Karpas-422 (cell line): ENCODE results near the gene STK24. TPM values are rescaled to one million over a fixed set of nuclear protein-coding genes. Genes with fewer than 3 reads are reported as not detected.

Experiments used
- DNase-seq: peaks from one replicate; pipeline ENCODE4 v3.0.0-alpha.2; 2015
- H2AFZ ChIP-seq: fragments of 200-600 bp; sonication (generic); 2 replicates; pipeline ENCODE4 v1.6.1; 2014; ENCODE audit warnings: antibody characterized with exemption, low read length, mixed read lengths
- H3K27ac ChIP-seq: fragments of 200-600 bp; sonication (generic); 2 replicates; pipeline ENCODE4 v1.5.1; 2014; ENCODE audit warnings: mild to moderate bottlenecking, low read length, moderate library complexity
- H3K27me3 ChIP-seq: fragments of 200-600 bp; sonication (generic); 2 replicates; pipeline ENCODE4 v1.6.1; 2014; ENCODE audit warnings: low read length, mixed read lengths
- H3K36me3 ChIP-seq: fragments of 200-600 bp; sonication (generic); 2 replicates; pipeline ENCODE4 v1.6.1; 2014; ENCODE audit warnings: low read length, mixed read lengths; ENCODE audit not compliant: insufficient read depth
- H3K4me1 ChIP-seq: fragments of 200-600 bp; sonication (generic); 2 replicates; pipeline ENCODE4 v1.6.1; 2014; ENCODE audit warnings: mild to moderate bottlenecking, low read length, mixed read lengths
- H3K4me2 ChIP-seq: fragments of 200-600 bp; sonication (generic); 2 replicates; pipeline ENCODE4 v1.6.1; 2014; ENCODE audit warnings: low read length, low read depth, mild to moderate bottlenecking; ENCODE audit not compliant: poor library complexity, severe bottlenecking
- H3K4me3 ChIP-seq: fragments of 200-600 bp; sonication (generic); 2 replicates; pipeline ENCODE4 v1.5.1; 2014; ENCODE audit warnings: mild to moderate bottlenecking, antibody characterized with exemption, low read length, mixed read lengths
- H3K79me2 ChIP-seq: fragments of 200-600 bp; sonication (generic); 2 replicates; pipeline ENCODE4 v1.6.1; 2014; ENCODE audit warnings: mild to moderate bottlenecking, low read length, mixed read lengths
- H3K9ac ChIP-seq: fragments of 200-600 bp; sonication (generic); 2 replicates; pipeline ENCODE4 v1.6.0; 2014; ENCODE audit warnings: low read length
- H3K9me2 ChIP-seq: fragments of 200-600 bp; sonication (generic), shearing (Covaris generic); replicated peaks from 2 replicates; pipeline ENCODE4 v1.6.0; 2014; ENCODE audit warnings: mild to moderate bottlenecking, low read length, moderate library complexity; ENCODE audit not compliant: insufficient read depth
- H3K9me3 ChIP-seq: fragments of 300-700, 200-600 bp; sonication (generic); 2 replicates; pipeline ENCODE4 v1.6.1; 2014; ENCODE audit warnings: low read length, mixed read lengths
- H4K20me1 ChIP-seq: fragments of 200-600 bp; sonication (generic); 2 replicates; pipeline ENCODE4 v1.6.1; 2014; ENCODE audit warnings: mild to moderate bottlenecking, antibody characterized with exemption, low read length, low read depth; ENCODE audit not compliant: insufficient read depth
- total RNA-seq: library from RNA; depleted of rRNA; stranded (reverse); fragments of >200 nt; shearing (Covaris generic); gene quantifications from 2 replicates; pipeline ENCODE4 v1.2.3, GENCODE V29; 2014; ENCODE audit warnings: low replicate concordance

Gene STK24
- total RNA-seq, 1 experiment from 2014 or later = 107 TPM

- Histone ChIP-seq H3K9me2 (no peaks in the 10 kb centered on the region), H3K4me1 (peaks cover 1% of the 10 kb centered on the region), H3K4me3 (no peak overlapping the region), H3K9me3 (no peaks in the 10 kb centered on the region), H3K4me2 (no peak overlapping the region), H4K20me1 (peaks cover 28% of the 10 kb centered on the region), H2AFZ (no peak overlapping the region), H3K9ac (no peak overlapping the region), H3K27me3 (no peaks in the 10 kb centered on the region), H3K36me3 (no peaks in the 10 kb centered on the region), H3K27ac (no peak overlapping the region), H3K79me2 (peaks cover 95% of the 10 kb centered on the region)
- DNase-seq = no peak
Observed at GRCh38 chr13:98496479-98496791, 80.5 kb downstream of the STK24 start.

GRCh38 chr13:98495627-98496478 is 81.1 kb downstream of the STK24 start:
- Histone ChIP-seq H3K27ac (no peak overlapping the region), H2AFZ (no peak overlapping the region), H4K20me1 (peaks cover 32% of the 10 kb centered on the region), H3K9ac (no peak overlapping the region), H3K36me3 (no peaks in the 10 kb centered on the region), H3K4me3 (no peak overlapping the region), H3K4me2 (no peak overlapping the region), H3K4me1 (peaks cover 6% of the 10 kb centered on the region), H3K27me3 (no peaks in the 10 kb centered on the region), H3K79me2 (peaks cover 95% of the 10 kb centered on the region), H3K9me3 (no peaks in the 10 kb centered on the region), H3K9me2 (no peaks in the 10 kb centered on the region)
- DNase-seq = no peak

DNA sequence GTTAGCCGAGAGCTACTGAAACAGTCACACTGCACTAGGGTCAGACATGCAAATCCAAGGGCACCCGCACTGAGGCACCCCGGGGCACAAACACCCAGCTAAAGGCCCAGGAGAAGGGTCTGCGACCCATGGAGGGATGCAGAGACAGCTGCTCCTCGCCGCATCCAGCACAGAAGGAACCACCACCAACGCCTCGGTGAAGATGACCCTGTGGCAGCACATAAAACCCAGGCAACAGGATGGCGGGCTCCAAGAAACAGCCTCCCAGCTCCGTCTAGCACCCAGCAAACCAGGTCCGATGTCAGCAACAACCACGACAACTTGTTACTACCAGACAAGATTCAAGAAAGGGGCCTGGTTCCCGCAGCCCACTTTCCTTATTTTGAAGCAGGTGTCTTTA is 82.1 kb downstream of the STK24 start:
- no peak overlapping the region for H3K4me3 ChIP-seq
- peaks cover 95% of the 10 kb centered on the region for H3K79me2 ChIP-seq
- no peaks in the 10 kb centered on the region for H3K9me2 ChIP-seq
- peaks cover 17% of the 10 kb centered on the region for H3K4me1 ChIP-seq
- H3K36me3 ChIP-seq = no peaks in the 10 kb centered on the region
- H3K9me3 ChIP-seq = no peaks in the 10 kb centered on the region
- no peak overlapping the region for H3K27ac ChIP-seq
- no peak for DNase-seq
- H3K4me2 ChIP-seq = no peak overlapping the region
- no peak overlapping the region for H2AFZ ChIP-seq
- peaks cover 38% of the 10 kb centered on the region for H4K20me1 ChIP-seq
- H3K9ac ChIP-seq = no peak overlapping the region
- no peaks in the 10 kb centered on the region for H3K27me3 ChIP-seq

GRCh38 chr13:98493042-98493712 is 83.7 kb downstream of the STK24 start:
- Histone ChIP-seq H3K4me1 (peaks cover 33% of the 10 kb centered on the region), H2AFZ (no peak overlapping the region), H3K4me2 (no peak overlapping the region), H3K79me2 (peaks cover 95% of the 10 kb centered on the region), H3K27me3 (no peaks in the 10 kb centered on the region), H3K4me3 (no peak overlapping the region), H3K9ac (no peak overlapping the region), H3K9me3 (no peaks in the 10 kb centered on the region), H3K36me3 (no peaks in the 10 kb centered on the region), H4K20me1 (peaks cover 54% of the 10 kb centered on the region), H3K9me2 (no peaks in the 10 kb centered on the region), H3K27ac (no peak overlapping the region)
- no peak for DNase-seq

GRCh38 chr13:98492335-98493041 is 84.4 kb downstream of the STK24 start:
- H4K20me1 ChIP-seq = peaks cover 61% of the 10 kb centered on the region
- H3K27me3 ChIP-seq = no peaks in the 10 kb centered on the region

GRCh38 chr13:98490866-98491265 is 86.0 kb downstream of the STK24 start:
- H3K4me1 ChIP-seq = peaks cover 46% of the 10 kb centered on the region
- DNase-seq = no peak
- no peak overlapping the region for H3K27ac ChIP-seq
- H3K4me2 ChIP-seq = no peak overlapping the region
- H3K9me2 ChIP-seq = no peaks in the 10 kb centered on the region
- H3K36me3 ChIP-seq = no peaks in the 10 kb centered on the region
- no peaks in the 10 kb centered on the region for H3K9me3 ChIP-seq
- H3K9ac ChIP-seq = no peak overlapping the region
- no peaks in the 10 kb centered on the region for H3K27me3 ChIP-seq
- H2AFZ ChIP-seq = no peak overlapping the region
- H3K4me3 ChIP-seq = no peak overlapping the region
- H3K79me2 ChIP-seq = peaks cover 95% of the 10 kb centered on the region
- peaks cover 72% of the 10 kb centered on the region for H4K20me1 ChIP-seq

More at GRCh38 chr13:98492335-98493041, 84.4 kb downstream of the STK24 start:
- Histone ChIP-seq H2AFZ (no peak overlapping the region), H3K4me1 (peaks cover 40% of the 10 kb centered on the region), H3K4me2 (no peak overlapping the region), H3K36me3 (no peaks in the 10 kb centered on the region), H3K4me3 (no peak overlapping the region), H3K79me2 (peaks cover 95% of the 10 kb centered on the region), H3K9ac (no peak overlapping the region), H3K9me2 (no peaks in the 10 kb centered on the region), H3K9me3 (no peaks in the 10 kb centered on the region), H3K27ac (no peak overlapping the region)
- no peak for DNase-seq

DNA sequence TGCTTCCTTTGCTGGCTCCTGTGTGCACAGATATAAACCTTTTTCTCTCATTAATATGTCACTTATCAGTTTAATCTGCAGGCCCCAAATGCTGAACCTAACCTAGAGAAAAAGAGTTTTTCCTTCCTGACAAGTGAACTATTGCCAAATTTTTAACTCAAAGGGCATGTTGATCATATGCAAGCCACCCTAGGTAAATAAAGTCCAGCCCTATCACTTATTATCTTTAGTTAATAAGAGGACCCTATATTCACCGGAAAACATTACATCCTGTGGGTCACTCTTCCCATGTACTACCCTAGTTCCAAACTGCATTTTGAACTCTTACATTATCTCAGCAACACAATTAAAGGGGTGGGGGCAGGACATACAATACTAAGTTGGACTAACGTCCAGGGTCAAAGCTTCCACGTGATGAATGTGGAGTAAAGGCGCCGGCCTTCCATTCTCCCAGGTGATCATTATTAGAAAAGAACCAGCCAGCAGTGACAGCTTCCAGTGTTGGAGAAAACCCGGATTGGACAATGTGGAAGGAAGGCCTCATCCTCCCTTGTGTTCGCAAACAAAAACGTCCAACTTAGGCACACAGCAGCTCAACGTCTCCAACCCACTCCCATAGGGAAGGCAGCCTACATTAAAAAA is 86.6 kb downstream of the STK24 start:
- Histone ChIP-seq H2AFZ (no peak overlapping the region), H3K27ac (no peak overlapping the region), H3K9me3 (no peaks in the 10 kb centered on the region), H3K9ac (no peak overlapping the region), H3K4me2 (no peak overlapping the region), H3K36me3 (no peaks in the 10 kb centered on the region), H3K79me2 (peaks cover 95% of the 10 kb centered on the region), H3K4me3 (no peak overlapping the region), H3K4me1 (peaks cover 46% of the 10 kb centered on the region), H3K27me3 (no peaks in the 10 kb centered on the region), H4K20me1 (peaks cover 74% of the 10 kb centered on the region), H3K9me2 (no peaks in the 10 kb centered on the region)
- no peak for DNase-seq
